ENCODE results near the gene NRG2.

DNA sequence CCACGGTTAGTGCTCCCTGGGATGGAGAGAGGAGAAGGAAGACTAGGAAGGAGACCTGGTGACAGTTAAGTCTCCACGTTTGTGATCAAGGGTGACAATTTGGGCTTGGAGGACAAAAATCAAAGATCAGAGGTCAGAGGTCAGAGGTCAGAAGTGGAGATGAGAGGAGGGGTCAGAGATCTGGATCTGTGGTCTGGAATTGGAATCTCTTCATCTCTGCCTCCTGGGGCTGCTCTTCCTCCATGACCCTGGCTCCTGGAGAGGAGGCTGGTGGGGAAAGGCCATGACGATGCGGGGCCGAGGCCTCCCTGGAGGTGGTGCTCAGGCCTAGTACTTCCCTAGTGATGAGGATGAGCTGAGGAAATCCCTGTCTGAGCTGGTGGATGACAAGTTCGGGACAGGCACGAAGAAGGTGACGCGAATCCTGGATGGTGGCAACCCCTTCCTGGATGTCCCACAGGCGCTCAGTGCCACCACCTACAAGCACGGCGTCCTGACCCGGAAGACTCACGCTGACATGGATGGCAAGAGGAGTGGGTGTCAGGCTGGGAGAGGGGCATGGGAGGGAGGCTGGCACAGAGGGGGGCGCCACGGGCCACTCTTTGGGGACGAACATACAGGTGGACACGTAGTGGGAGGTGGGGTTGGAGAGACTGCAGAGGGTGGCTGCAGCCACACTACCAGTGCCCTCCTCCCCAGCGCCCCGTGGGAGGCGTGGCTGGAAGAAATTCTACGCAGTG is 206.5 kb downstream of the NRG2 start:
- TF ChIP-seq RAD21 (IDR thresholded peaks at IDR 0.05 in 1 of 2, conservative IDR thresholded peaks at IDR 0.05 in 1 of 2; ENCODE audit: low read depth in 2 of 2, low read length in 2 of 2) (no peak), TEAD4 (IDR thresholded peaks at IDR 0.05; ENCODE audit: low read depth, low read length) (no peak), EZH2 (IDR thresholded peaks at IDR 0.05; ENCODE audit: low read depth, low read length, severe bottlenecking) (no peak), FOSL1 (IDR thresholded peaks at IDR 0.05; ENCODE audit: insufficient read depth, low read depth, low read length) (no peak), KDM5A (IDR thresholded peaks at IDR 0.05; ENCODE audit: low read length) (no peak), POLR2AphosphoS5 (IDR thresholded peaks at IDR 0.05; ENCODE audit: low read depth, low read length) (no peak)
- TF ChIP-seq, protein P1, sequence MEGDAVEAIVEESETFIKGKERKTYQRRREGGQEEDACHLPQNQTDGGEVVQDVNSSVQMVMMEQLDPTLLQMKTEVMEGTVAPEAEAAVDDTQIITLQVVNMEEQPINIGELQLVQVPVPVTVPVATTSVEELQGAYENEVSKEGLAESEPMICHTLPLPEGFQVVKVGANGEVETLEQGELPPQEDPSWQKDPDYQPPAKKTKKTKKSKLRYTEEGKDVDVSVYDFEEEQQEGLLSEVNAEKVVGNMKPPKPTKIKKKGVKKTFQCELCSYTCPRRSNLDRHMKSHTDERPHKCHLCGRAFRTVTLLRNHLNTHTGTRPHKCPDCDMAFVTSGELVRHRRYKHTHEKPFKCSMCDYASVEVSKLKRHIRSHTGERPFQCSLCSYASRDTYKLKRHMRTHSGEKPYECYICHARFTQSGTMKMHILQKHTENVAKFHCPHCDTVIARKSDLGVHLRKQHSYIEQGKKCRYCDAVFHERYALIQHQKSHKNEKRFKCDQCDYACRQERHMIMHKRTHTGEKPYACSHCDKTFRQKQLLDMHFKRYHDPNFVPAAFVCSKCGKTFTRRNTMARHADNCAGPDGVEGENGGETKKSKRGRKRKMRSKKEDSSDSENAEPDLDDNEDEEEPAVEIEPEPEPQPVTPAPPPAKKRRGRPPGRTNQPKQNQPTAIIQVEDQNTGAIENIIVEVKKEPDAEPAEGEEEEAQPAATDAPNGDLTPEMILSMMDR (IDR thresholded peaks at IDR 0.05; ENCODE audit: control extremely low read depth in 1 of 3, insufficient read depth in 1 of 3, low read depth in 1 of 3, low read length in 3 of 3), result no peak

Data from H1 (cell line).